ENCODE results near the gene SOX5.
A peak's percentile ranks its signal among the peaks of the same experiment; 100 is the strongest.

The SOX5 gene

GRCh38 chr12:23561364-23562345 is 387.8 kb downstream of the SOX5 start:
- intact Hi-C loops (cut with DNase I), result no loop called here

GRCh38 chr12:23560611-23561010 is 388.9 kb downstream of the SOX5 start:
- intact Hi-C loops (cut with DNase I), result no loop called here
- DNase-seq, result no peak

More at GRCh38 chr12:23561364-23562345, 387.8 kb downstream of the SOX5 start:
- DNase-seq, result no peak

- no peak for DNase-seq
- intact Hi-C loops (cut with DNase I), result no loop called here
Observed at GRCh38 chr12:23559268-23559753, 390.2 kb downstream of the SOX5 start.

GRCh38 chr12:23556661-23557060 is 392.8 kb downstream of the SOX5 start:
- intact Hi-C loops (cut with DNase I), result no loop called here
- DNase-seq, result no peak

GRCh38 chr12:23555825-23556207 is 393.7 kb downstream of the SOX5 start:
- DNase-seq, result no peak
- intact Hi-C loops (cut with DNase I), result no loop called here

- DNase-seq, result peak in 3 of 10 donors; percentile 17 to 51 (median 25)
- intact Hi-C loops (cut with DNase I), result no loop called here
Observed at GRCh38 chr12:23555180-23555824, 394.2 kb downstream of the SOX5 start.

- DNase-seq, result no peak
- intact Hi-C loops (cut with DNase I), result no loop called here
Observed at GRCh38 chr12:23552417-23552816, 397.1 kb downstream of the SOX5 start.

GRCh38 chr12:23550753-23551152 is 398.7 kb downstream of the SOX5 start:
- intact Hi-C loops (cut with DNase I), result no loop called here
- DNase-seq, result no peak

GRCh38 chr12:23548742-23549141 is 400.7 kb downstream of the SOX5 start:
- intact Hi-C loops (cut with DNase I), result no loop called here
- DNase-seq, result no peak

GRCh38 chr12:23546756-23547155 is 402.7 kb downstream of the SOX5 start:
- intact Hi-C loops (cut with DNase I), result no loop called here

GRCh38 chr12:23543767-23544166 is 405.7 kb downstream of the SOX5 start:
- intact Hi-C loops (cut with DNase I), result no loop called here
- no peak for DNase-seq

More at GRCh38 chr12:23546756-23547155, 402.7 kb downstream of the SOX5 start:
- DNase-seq, result no peak

GRCh38 chr12:23542187-23542586 is 407.3 kb downstream of the SOX5 start:
- DNase-seq, result no peak
- intact Hi-C loops (cut with DNase I), result no loop called here

GRCh38 chr12:23540572-23540971 is 408.9 kb downstream of the SOX5 start:
- intact Hi-C loops (cut with DNase I), result no loop called here

GRCh38 chr12:23536293-23536692 is 413.2 kb downstream of the SOX5 start:
- intact Hi-C loops (cut with DNase I), result no loop called here

More at GRCh38 chr12:23540572-23540971, 408.9 kb downstream of the SOX5 start:
- no peak for DNase-seq

GRCh38 chr12:23535441-23535840 is 414.0 kb downstream of the SOX5 start:
- DNase-seq, result no peak
- intact Hi-C loops (cut with DNase I), result no loop called here

More at GRCh38 chr12:23536293-23536692, 413.2 kb downstream of the SOX5 start:
- DNase-seq, result peak in 1 of 10 donors; percentile 57

GRCh38 chr12:23534196-23534595 is 415.3 kb downstream of the SOX5 start:
- no peak for DNase-seq
- intact Hi-C loops (cut with DNase I), result no loop called here

- DNase-seq, result no peak
- intact Hi-C loops (cut with DNase I), result no loop called here
Observed at GRCh38 chr12:23533699-23534098, 415.8 kb downstream of the SOX5 start.

- DNase-seq, result no peak
Observed at GRCh38 chr12:23533265-23533664, 416.2 kb downstream of the SOX5 start.

GRCh38 chr12:23528316-23528715 is 421.2 kb downstream of the SOX5 start:
- no peak for DNase-seq
- intact Hi-C loops (cut with DNase I), result no loop called here

More at GRCh38 chr12:23533265-23533664, 416.2 kb downstream of the SOX5 start:
- intact Hi-C loops (cut with DNase I), result no loop called here

- DNase-seq, result no peak
- intact Hi-C loops (cut with DNase I), result no loop called here
Observed at GRCh38 chr12:23525450-23526072, 423.9 kb downstream of the SOX5 start.

GRCh38 chr12:23523339-23523738 is 426.1 kb downstream of the SOX5 start:
- no peak for DNase-seq
- intact Hi-C loops (cut with DNase I), result no loop called here

Data from posterior cingulate gyrus (tissue), 11 donors.